ENCODE results near the gene MST1.

The MST1 gene

DNA sequence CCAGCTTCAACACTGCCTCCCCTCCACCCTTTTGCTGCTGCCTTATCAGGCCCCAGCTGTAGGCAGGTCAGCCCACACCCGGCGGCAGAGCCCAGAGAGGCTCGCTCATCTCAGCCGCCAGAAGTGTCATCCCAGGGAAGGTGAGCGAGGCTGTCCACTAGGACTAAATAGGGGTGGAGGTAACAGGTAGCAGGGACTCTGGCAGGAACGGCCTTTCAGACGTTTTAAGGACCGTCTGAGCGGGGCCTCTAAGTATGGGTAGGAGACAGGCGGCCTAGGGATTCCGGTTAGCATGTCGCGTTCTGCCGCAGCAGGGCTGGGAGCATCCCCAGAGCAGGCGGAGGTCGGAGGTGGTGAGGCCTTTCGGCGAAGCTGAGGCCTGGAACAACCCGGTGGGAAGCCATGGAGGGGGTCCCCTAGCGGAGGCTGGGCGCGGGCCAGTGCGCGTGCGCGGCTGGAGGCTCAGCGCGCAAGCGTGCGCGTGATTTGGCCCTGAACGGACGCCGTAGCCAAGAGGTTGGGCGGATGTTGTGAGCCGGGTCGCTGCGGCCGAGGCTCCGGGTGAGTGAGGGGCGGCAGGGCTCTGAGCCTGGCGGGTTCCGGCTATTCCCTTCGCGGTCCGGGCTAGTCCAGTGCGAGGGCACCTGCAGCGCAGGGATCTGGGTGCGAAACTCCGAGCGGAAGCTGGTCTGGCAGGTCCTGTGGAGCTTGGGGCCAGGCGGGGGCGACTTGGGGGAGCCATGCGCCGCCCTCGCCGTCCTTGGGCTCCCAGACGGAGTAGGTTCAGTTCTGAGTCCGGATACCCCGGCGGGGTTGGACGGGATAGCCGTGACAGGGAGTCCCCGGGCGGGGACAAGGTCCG is at the start of gene MST1, which contains the start of gene RNF123:
Gene MST1 (minus strand): TSS at position 429 of the 862 bp plus-strand sequence. CDS start 783 bp downstream, outside the sequence.
Gene RNF123 (plus strand): TSS at position 512 of the 862 bp plus-strand sequence. CDS start 1,609 bp downstream, outside the sequence.
- peak; percentile 81 to 89 (median 85) for DNase-seq (ENCODE audit: low read depth in 3 of 3)

GRCh38 chr3:49738067-49738713 is 48.9 kb upstream of the MST1 start:
- DNase-seq (ENCODE audit: low read depth in 3 of 3) = no peak

GRCh38 chr3:49734752-49735151 is 45.5 kb upstream of the MST1 start:
- no peak for DNase-seq (ENCODE audit: low read depth in 3 of 3)

GRCh38 chr3:49733551-49733950 is 44.3 kb upstream of the MST1 start:
- DNase-seq (ENCODE audit: low read depth in 3 of 3) = no peak

GRCh38 chr3:49732597-49732996 is 43.3 kb upstream of the MST1 start:
- no peak for DNase-seq (ENCODE audit: low read depth in 3 of 3)

- no peak for DNase-seq (ENCODE audit: low read depth in 3 of 3)
Observed at GRCh38 chr3:49729966-49730609, 40.8 kb upstream of the MST1 start.

DNA sequence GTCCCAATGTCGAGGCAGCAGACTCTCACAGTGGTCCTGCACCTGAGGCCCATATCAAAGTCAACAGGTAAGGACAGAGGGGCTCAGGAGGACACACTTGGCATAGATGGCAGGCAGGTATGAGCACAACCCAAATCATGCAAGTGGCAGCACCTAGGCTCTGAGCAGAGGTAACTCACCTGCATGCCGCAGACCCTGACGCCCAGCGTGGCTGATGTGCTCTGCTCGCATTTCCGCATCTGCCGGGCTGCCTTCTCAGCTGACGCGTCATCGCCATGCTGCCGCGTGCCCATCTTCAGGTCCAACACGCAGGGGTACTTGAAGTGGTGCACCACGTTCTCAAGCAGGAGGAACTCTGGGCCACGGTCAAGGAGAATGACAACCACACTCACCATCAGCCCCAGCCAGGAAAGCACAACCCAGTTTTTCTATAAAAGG is 38.7 kb upstream of the MST1 start:
- DNase-seq (ENCODE audit: low read depth in 3 of 3) = no peak

- DNase-seq (ENCODE audit: low read depth in 3 of 3) = no peak
Observed at GRCh38 chr3:49727154-49727923, 38.1 kb upstream of the MST1 start.

- no peak for DNase-seq (ENCODE audit: low read depth in 3 of 3)
Observed at GRCh38 chr3:49725906-49726681, 36.8 kb upstream of the MST1 start.

DNA sequence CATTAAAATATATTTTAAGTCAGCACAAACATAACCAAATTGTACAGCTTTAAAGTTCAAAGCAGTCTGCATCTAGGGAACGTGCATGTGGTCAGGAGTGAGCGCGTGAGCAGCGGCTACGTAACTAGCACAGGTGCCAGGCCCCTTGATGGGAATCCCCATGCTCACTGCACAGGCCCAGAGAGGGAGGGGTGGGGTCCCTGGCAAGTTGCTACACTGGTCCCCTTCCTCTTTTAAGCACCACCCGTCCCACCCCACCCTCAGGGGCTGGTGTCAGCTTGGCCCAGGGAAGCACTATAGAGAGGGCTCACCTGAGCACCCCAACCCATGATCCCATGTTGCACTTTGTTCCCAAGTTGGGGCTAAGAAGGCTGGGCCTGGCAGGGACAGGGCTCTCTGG is 35.3 kb upstream of the MST1 start:
- DNase-seq (ENCODE audit: low read depth in 3 of 3) = no peak

- DNase-seq (ENCODE audit: low read depth in 3 of 3) = peak; percentile 79 to 85 (median 80)
Observed at GRCh38 chr3:49723628-49724551, 34.6 kb upstream of the MST1 start, which contains the start of gene GMPPB. Gene GMPPB, minus strand, starts transcription at chr3:49723951. Its CDS starts 225 bp downstream, at chr3:49723726.

- DNase-seq (ENCODE audit: low read depth in 3 of 3) = peak in 2 of 3 experiments; percentile 28 to 32
Observed at GRCh38 chr3:49723296-49723627, 34.0 kb upstream of the MST1 start.

DNA sequence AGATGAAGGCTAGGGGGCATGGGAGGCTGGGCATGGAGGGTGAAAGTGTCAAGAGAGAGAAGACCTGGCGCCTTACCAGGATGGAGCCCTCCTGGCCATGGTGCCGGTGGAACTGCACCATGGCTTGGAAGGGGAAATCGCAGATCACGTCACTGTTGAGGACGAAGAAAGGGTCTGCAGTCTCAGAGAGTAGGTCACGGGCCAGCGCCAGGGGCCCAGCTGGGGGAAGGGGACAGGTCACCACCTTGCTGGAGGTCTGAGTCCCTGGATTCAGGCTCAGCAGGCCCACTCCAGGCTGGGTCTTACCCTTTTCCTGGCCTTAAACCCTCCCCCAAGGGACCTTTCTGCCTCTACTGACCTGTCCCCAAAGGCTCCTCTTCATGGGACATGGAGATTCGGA is 33.6 kb upstream of the MST1 start:
- no peak for DNase-seq (ENCODE audit: low read depth in 3 of 3)

GRCh38 chr3:49721896-49722781 is 32.9 kb upstream of the MST1 start:
- DNase-seq (ENCODE audit: low read depth in 3 of 3) = no peak

DNA sequence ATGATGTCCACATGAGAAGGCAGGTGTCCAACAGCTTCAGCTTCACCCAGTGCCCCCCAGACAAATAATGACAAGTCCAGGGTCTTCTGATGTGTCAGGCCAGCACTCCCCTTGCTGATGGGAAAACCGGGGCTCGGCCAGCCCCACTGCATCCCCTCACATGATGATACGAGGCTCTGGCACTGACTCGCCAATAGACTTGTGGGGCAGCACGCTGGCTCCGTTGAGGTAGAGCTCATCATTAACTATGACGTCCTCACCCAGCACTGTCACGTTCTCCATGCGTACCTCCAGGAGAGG is 32.3 kb upstream of the MST1 start:
- DNase-seq (ENCODE audit: low read depth in 3 of 3) = no peak

DNA sequence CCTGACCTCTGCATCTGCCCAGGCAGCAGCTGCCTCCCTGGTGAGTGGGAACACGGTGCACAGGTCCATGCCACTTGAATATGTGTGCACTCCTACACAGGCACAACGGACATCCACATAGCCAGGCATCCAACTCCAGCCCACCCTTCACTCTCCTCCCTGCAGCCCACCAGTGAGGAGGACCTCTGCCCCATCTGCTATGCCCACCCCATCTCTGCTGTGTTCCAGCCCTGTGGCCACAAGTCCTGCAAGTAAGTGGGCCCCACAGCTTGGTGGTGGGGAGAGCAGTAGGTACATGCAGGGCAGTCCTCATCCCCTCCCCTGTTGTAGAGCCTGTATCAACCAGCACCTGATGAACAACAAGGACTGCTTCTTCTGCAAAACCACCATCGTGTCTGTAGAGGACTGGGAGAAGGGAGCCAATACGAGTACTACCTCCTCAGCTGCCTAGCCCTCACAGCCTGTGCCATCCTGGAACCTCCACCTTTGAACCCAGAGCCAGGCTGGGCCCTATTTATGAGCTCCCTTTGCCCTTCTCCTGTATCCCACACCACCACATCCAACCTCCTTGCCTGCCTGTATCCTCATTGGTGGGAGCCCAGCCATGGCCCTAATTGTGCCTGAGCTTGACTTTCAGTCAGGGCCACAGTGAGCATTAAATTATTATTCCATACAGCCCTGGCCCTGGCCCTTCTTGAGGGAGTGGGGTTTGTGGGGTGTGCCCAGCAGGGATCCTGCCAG is 31.8 kb upstream of the MST1 start:
- no peak for DNase-seq (ENCODE audit: low read depth in 3 of 3)

- peak; percentile 75 to 87 (median 79) for DNase-seq (ENCODE audit: low read depth in 3 of 3)
Observed at GRCh38 chr3:49719214-49719884, 30.1 kb upstream of the MST1 start, which contains the start of gene AMIGO3. Gene AMIGO3, minus strand, starts transcription at chr3:49719684. Its CDS starts 219 bp downstream, at chr3:49719465.

DNA sequence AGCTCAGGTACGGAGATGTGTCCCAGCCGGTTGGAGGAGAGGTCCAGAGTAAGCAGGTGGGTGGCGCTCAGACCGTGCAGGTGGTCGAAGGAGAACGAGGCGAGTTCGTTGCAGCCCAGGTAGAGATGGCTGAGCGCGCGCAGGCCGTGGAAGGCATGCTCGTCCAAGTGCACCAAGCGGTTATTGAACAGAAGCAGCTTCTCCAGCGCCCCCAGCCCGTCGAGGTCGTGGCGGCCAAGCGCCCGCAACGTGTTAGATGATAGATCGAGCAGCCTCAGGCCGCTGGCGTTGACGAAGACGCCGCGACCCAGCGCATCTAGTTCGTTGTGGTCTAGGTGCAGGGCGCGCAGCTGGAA is 29.6 kb upstream of the MST1 start:
- no peak for DNase-seq (ENCODE audit: low read depth in 3 of 3)
